ENCODE measurements around the gene RELN. TPM values are rescaled to one million over a fixed set of nuclear protein-coding genes. Genes with fewer than 3 reads are reported as not detected.

The RELN gene
- total RNA-seq, 1 experiment from 2014 or later: 0.20 TPM

DNA sequence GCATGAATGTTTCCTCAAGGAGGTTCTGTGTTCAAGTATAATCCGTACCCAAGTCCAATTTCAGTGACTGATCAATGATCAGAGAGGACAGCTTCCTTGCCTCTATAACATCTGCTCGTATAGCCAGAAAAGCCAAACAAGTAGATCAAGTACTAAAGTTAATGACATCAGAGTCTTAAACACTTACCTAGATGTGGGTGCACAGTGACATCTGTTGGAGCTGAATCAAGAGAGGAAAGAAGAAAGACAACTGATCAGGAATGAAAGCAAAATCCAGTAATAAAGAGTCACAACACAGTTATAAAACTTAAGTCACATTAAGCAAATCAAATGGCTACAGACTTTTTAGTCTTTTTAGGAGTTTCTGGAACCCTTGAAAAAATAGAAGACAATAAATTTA, 236.5 kb downstream of the RELN start (continued):
- TF ChIP-seq, protein P1, sequence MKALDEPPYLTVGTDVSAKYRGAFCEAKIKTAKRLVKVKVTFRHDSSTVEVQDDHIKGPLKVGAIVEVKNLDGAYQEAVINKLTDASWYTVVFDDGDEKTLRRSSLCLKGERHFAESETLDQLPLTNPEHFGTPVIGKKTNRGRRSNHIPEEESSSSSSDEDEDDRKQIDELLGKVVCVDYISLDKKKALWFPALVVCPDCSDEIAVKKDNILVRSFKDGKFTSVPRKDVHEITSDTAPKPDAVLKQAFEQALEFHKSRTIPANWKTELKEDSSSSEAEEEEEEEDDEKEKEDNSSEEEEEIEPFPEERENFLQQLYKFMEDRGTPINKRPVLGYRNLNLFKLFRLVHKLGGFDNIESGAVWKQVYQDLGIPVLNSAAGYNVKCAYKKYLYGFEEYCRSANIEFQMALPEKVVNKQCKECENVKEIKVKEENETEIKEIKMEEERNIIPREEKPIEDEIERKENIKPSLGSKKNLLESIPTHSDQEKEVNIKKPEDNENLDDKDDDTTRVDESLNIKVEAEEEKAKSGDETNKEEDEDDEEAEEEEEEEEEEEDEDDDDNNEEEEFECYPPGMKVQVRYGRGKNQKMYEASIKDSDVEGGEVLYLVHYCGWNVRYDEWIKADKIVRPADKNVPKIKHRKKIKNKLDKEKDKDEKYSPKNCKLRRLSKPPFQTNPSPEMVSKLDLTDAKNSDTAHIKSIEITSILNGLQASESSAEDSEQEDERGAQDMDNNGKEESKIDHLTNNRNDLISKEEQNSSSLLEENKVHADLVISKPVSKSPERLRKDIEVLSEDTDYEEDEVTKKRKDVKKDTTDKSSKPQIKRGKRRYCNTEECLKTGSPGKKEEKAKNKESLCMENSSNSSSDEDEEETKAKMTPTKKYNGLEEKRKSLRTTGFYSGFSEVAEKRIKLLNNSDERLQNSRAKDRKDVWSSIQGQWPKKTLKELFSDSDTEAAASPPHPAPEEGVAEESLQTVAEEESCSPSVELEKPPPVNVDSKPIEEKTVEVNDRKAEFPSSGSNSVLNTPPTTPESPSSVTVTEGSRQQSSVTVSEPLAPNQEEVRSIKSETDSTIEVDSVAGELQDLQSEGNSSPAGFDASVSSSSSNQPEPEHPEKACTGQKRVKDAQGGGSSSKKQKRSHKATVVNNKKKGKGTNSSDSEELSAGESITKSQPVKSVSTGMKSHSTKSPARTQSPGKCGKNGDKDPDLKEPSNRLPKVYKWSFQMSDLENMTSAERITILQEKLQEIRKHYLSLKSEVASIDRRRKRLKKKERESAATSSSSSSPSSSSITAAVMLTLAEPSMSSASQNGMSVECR (CRISPR knock-in tag; IDR thresholded peaks at IDR 0.05; ENCODE audit: borderline replicate concordance): no peak
- TF ChIP-seq TCF7 (CRISPR knock-in tag; IDR thresholded peaks at IDR 0.05; ENCODE audit: low read depth) (no peak), ZNF416 (CRISPR knock-in tag; IDR thresholded peaks at IDR 0.05) (no peak), PRDM15 (CRISPR knock-in tag; IDR thresholded peaks at IDR 0.05) (no peak), E2F4 (CRISPR knock-in tag; IDR thresholded peaks at IDR 0.05; ENCODE audit: borderline replicate concordance, low read depth) (no peak), FOXK1 (CRISPR knock-in tag; IDR thresholded peaks at IDR 0.05) (no peak), HMGXB4 (CRISPR knock-in tag; IDR thresholded peaks at IDR 0.05) (no peak)
- TF ChIP-seq, protein P2, sequence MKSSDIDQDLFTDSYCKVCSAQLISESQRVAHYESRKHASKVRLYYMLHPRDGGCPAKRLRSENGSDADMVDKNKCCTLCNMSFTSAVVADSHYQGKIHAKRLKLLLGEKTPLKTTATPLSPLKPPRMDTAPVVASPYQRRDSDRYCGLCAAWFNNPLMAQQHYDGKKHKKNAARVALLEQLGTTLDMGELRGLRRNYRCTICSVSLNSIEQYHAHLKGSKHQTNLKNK (CRISPR knock-in tag; IDR thresholded peaks at IDR 0.05): no peak

- H3K27ac Mint-ChIP-seq: no peak overlapping the region
- no peak overlapping the region for H3K4me3 Mint-ChIP-seq
- ChIA-PET POLR2A (no interaction called here), CTCF (no interaction called here)
- no peaks in the 10 kb centered on the region for H3K36me3 Mint-ChIP-seq
- peaks cover 8% of the 10 kb centered on the region for H3K4me1 Mint-ChIP-seq
- DNase-seq (ENCODE audit: low spot score) (no peak), ATAC-seq (no peak)
- H3K27me3 Mint-ChIP-seq (ENCODE audit: low read depth): no peaks in the 10 kb centered on the region
- H3K9me3 Mint-ChIP-seq: no peaks in the 10 kb centered on the region
- no peak for TF ChIP-seq ZNF121 (CRISPR knock-in tag; IDR thresholded peaks at IDR 0.05)
- TF ChIP-seq CDX4 (CRISPR knock-in tag; IDR thresholded peaks at IDR 0.05; ENCODE audit: borderline replicate concordance): no peak
- TF ChIP-seq ETV6 (CRISPR knock-in tag; IDR thresholded peaks at IDR 0.05): no peak
- TF ChIP-seq PRRX2 (CRISPR knock-in tag; IDR thresholded peaks at IDR 0.05): no peak
- TF ChIP-seq PRDM15 (CRISPR knock-in tag; IDR thresholded peaks at IDR 0.05): no peak
- TF ChIP-seq, protein P3, sequence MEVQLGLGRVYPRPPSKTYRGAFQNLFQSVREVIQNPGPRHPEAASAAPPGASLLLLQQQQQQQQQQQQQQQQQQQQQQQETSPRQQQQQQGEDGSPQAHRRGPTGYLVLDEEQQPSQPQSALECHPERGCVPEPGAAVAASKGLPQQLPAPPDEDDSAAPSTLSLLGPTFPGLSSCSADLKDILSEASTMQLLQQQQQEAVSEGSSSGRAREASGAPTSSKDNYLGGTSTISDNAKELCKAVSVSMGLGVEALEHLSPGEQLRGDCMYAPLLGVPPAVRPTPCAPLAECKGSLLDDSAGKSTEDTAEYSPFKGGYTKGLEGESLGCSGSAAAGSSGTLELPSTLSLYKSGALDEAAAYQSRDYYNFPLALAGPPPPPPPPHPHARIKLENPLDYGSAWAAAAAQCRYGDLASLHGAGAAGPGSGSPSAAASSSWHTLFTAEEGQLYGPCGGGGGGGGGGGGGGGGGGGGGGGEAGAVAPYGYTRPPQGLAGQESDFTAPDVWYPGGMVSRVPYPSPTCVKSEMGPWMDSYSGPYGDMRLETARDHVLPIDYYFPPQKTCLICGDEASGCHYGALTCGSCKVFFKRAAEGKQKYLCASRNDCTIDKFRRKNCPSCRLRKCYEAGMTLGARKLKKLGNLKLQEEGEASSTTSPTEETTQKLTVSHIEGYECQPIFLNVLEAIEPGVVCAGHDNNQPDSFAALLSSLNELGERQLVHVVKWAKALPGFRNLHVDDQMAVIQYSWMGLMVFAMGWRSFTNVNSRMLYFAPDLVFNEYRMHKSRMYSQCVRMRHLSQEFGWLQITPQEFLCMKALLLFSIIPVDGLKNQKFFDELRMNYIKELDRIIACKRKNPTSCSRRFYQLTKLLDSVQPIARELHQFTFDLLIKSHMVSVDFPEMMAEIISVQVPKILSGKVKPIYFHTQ (CRISPR knock-in tag; IDR thresholded peaks at IDR 0.05): no peak
- no peak for TF ChIP-seq NR2C2 (CRISPR knock-in tag; IDR thresholded peaks at IDR 0.05)
Measured at GRCh38 chr7:103751311-103751880, 238.1 kb downstream of the RELN start.
